ENCODE results near the gene HLA-A. TPM values are rescaled to one million over a fixed set of nuclear protein-coding genes. Genes with fewer than 3 reads are reported as not detected.
"Not testable (repeated sequence)": the region's sequence is repeated elsewhere in the genome, so short reads cannot be mapped to it uniquely, and the experiment has no call there.

Gene HLA-A
- total RNA-seq, 1 donor from 2014 or later, result 222 TPM

GRCh38 chr6:29954272-29954671 is 11.9 kb downstream of the HLA-A start:
- intact Hi-C loops (cut with DNase I), result no loop called here
- no peak for ATAC-seq (ENCODE audit: poor library complexity)
- no peak for DNase-seq

DNA sequence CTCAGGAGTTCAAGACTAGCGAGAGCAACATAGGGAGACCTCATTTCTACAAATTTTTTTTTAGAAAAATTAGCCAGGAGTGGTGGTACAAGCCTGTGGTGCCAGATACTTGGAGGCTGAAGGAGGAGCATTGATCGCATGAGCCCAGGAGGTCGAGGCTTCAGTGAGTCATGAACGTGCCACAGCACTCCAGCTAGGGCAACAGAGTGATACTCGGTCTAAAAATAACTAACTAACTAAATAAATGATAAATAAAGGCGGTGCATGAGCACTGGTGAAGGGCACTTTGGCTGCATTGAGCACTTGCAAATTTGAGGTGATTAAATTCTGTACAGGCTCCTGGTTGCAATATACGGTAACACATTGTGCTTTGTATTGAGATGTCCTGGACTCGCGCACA is 13.5 kb downstream of the HLA-A start:
- ATAC-seq (ENCODE audit: poor library complexity), result peak; percentile 64
- DNase-seq, result no peak
- intact Hi-C loops (cut with DNase I), result loop anchor here (5.0 kb wide), 1 partner anchor 158 kb away; no protein-coding TSS in a partner anchor

DNA sequence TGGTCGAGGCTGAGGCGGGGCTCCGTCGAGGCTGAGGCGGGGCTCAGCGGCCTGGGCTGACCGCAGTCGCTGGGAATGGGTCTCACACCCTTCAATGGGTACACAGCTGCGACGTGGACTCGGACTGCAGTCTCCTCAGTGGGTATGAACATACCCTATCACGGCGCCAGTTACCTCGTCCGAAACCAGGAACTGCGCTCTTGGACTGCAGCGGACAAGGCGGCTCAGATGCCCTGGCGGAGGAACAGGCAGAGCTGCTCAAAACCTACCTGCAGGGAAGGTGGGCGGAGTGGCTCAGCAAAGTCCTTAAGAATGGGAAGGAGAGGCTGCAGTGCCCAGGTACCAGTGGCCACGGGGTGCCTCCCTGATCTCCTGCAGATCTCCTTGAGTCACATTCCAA is 14.2 kb downstream of the HLA-A start:
- ATAC-seq (ENCODE audit: poor library complexity) (no peak), DNase-seq (no peak)
- intact Hi-C loops (cut with DNase I), result loop anchor here (5.0 kb wide), 1 partner anchor 159 kb away; no protein-coding TSS in a partner anchor

DNA sequence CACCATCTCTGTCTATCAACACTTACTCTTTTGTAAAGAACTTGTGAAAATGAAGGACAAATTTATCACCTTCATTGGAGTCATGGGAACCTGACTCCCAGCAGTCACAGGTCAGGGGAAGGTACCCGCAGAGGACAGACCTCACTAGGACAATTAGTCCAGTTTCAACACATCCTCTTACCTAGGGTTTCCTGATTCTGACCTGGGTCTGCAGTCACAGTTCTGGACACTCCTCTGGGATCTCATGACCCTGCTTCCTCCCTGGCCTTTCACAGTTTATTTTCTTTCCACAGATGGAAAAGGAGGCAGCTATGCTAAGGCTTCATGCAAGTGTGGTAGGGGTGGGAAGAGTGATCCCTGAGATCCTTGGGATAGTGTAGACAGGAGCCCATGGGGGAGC is 15.7 kb downstream of the HLA-A start:
- no peak for DNase-seq
- intact Hi-C loops (cut with DNase I), result loop anchor here (5.0 kb wide), 1 partner anchor 161 kb away; no protein-coding TSS in a partner anchor
- no peak for ATAC-seq (ENCODE audit: poor library complexity)

DNA sequence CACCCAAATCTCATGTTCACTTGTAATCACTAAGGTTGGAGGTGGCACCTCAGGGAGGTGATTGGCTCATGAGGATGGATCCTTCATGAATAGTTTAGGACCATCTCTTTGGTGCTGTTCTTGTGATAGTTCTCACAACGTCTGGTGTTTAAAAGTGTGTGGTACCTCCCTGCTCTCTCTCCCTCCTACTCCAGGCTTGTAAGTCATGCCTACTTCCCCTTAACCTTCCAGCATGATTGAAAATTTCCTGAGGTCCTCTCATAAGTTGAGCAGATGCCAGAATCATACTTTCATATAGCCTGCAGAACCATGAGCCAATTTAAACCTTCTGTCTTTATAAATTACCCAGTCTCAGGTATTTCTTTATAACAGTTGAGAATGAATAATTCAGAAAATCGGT is 16.6 kb downstream of the HLA-A start:
- ATAC-seq (ENCODE audit: poor library complexity), result no peak
- DNase-seq, result no peak
- intact Hi-C loops (cut with DNase I), result loop anchor here (5.0 kb wide), 1 partner anchor 162 kb away; no protein-coding TSS in a partner anchor

GRCh38 chr6:29959467-29959866 is 17.1 kb downstream of the HLA-A start:
- intact Hi-C loops (cut with DNase I), result loop anchor here (5.0 kb wide), 1 partner anchor 162 kb away; no protein-coding TSS in a partner anchor
- DNase-seq (no peak), ATAC-seq (ENCODE audit: poor library complexity) (no peak)

GRCh38 chr6:29961966-29962365 is 19.6 kb downstream of the HLA-A start:
- intact Hi-C loops (cut with DNase I), result no loop called here

DNA sequence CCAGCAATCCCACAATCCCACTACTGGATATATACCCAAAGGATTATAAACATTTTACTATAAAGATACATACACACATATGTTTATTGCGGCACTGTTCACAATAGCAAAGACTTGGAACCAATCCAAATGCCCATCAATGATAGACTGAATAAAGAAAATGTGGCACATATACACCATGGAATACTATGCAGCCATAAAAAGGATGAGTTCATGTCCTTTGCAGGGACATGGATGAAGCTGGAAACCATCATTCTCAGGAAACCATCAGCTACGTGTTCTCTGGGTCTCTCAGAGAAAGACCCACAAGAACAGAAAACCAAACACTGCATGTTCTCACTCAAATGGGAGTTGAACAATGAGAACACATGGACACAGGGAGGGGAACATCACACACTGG is 21.4 kb downstream of the HLA-A start:
- intact Hi-C loops (cut with DNase I); ATAC-seq (ENCODE audit: poor library complexity); DNase-seq: not testable (repeated sequence)

More at GRCh38 chr6:29961966-29962365, 19.6 kb downstream of the HLA-A start:
- ATAC-seq (ENCODE audit: poor library complexity) (no peak), DNase-seq (no peak)

DNA sequence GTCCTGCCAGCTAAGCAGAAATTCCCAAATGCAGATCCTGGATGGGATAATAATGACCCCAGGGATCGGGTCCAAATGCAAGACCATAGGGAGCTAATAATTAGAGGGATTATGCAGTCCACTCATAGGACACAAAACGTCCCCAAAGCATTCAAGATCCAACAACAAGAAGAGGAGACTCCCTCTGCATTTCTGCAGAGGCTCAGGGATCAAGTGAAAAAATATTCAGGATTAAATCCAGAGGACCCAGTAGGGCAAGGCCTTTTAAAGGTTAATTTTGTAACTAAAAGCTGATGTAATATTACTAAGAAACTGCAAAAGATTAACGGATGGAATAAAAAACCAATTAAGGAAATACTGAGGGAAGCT is 22.2 kb downstream of the HLA-A start:
- intact Hi-C loops (cut with DNase I), result no loop called here
- ATAC-seq (ENCODE audit: poor library complexity) (no peak), DNase-seq (no peak)

DNA sequence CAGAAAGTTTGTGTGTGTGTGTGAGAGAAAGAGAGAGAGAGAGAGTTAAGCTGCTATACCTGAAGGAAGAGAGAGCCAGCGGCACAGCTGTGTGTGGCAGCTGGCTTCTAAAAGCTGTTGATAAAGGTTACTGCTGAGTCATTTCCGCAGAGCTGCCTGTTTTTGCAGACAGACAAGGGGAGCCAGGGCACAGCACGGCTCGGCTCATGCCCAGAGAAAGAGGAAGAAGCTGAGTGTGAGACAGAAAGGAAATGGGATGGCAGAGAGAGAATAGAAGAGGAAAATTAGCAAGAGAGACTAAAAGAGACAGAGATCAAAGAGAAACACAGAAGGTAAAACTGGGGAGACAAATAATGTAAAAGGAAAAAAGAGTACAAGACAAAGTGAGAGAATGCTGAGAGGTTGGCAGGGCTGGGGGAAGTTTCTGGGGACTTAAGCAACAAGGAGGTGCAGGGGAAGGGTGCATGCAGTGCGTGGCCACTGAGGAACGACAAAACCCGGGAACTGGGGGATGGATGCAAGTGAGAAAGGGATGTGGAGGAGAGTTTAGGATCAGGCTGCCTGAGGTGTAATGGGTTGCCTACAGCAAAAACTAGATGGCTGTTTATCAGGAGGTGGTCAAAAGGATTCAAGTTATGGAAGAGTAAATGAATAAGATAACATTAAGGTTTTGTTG is 22.7 kb downstream of the HLA-A start:
- intact Hi-C loops (cut with DNase I), result no loop called here
- ATAC-seq (ENCODE audit: poor library complexity) (peak; percentile 85), DNase-seq (peak; percentile 84)

GRCh38 chr6:29965563-29965872 is 23.2 kb downstream of the HLA-A start:
- DNase-seq (no peak), ATAC-seq (ENCODE audit: poor library complexity) (peak; percentile 16)
- intact Hi-C loops (cut with DNase I), result no loop called here

DNA sequence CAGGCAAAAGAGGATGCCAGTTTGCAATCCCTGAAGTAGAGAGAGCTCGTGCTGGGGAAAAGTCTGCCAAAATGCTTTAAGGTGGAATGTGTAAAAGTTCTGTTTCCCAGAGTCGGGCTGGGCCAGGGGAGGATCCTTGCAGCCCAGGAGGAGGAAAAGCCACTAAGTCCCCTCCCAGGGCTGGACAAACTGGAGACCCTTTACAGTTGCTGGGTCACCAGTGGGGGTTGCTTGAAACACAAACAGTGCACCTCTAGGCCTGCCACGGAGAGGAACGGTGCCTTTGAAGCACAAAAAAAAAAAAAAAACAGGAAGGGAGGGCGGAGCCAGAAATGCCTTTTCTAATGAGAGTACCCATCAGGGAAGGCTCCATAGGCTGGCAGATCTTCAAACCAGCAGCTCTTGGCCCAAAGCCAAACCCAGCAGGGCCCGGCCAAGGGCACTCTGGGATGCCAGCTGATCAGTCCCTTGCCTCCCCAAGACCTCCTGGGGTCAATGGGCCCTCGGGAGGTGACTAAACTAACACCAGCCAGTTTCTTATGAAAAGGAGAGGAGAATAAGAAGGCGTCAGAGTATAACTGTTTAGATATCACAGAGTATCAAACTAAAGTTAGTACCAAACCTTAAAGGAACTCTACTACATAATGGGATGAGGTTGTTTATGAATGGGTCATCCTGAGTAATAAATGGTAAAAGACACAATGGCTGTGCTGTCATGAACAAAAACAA is 23.7 kb downstream of the HLA-A start:
- DNase-seq (peak; percentile 92), ATAC-seq (ENCODE audit: poor library complexity) (peak; percentile 86)
- intact Hi-C loops (cut with DNase I), result no loop called here

DNA sequence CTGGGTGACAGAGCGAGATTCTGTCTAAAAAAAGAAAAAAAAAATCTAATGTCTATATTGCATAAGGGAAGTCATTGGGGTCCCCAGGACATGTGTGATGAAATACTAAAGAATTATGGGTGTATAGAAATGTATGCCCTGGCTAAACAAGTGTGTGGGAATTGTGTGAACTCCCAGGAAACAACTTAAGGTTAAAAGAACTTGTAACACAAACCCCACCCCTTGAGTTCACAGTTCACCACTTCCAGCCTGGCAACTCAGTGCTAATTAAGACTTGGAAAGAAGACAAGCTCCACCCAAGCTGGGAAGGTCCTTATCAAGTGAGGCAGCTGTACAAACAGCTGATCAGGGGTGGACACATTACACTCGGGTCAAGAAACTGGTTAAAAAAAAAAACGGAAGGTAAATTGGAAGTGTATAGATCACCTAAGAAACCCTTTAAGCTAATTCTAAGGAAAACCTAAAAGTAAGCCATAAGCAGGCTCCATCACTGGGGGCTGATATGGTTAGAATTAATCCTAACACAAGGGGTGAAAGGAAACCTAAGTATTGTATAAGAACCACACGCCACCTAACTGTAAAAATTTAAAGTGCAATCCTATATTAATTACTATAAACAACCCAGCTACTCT is 25.2 kb downstream of the HLA-A start:
- intact Hi-C loops (cut with DNase I), result no loop called here
- no peak for DNase-seq
- ATAC-seq (ENCODE audit: poor library complexity), result peak; percentile 57

GRCh38 chr6:29968130-29968529 is 25.8 kb downstream of the HLA-A start:
- intact Hi-C loops (cut with DNase I), result no loop called here
- no peak for DNase-seq
- no peak for ATAC-seq (ENCODE audit: poor library complexity)

DNA sequence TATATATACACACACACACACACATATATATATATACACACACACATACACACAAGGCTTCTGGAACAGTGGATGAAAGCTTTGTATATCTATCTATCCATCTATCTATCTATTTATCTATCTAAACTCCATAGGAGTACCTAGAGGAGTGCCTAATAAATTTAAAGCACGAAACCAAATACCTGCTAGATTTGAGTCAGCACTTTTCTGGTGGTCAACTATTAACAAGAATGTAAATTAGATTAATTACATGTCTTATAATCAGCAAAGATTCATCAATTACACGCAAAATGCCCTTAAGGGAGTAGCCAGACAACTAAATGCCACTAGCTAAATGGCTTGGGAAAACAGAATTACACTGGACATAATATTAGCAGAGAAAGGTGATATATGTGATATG is 26.6 kb downstream of the HLA-A start:
- DNase-seq, result no peak
- intact Hi-C loops (cut with DNase I), result no loop called here

DNA sequence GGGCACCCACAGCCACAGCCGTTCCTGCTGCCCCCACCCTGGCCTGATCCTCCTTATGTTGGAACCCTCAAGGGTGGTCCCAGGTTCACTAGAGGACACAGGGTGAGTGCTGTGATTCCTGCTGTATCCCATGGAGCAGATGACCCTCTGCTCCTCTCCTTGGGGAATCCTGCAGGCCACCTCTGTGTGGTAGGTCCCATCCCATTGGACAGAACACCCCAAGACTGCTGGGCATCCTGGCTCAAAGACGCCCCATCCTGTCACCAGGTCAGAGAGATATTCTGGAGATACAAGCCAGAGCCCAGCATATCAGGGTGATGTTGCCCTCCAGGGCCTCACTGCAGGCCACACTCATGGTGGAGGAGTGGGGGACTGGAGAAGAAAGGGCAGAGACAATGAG is 28.4 kb downstream of the HLA-A start:
- DNase-seq (no peak), ATAC-seq (ENCODE audit: poor library complexity) (no peak)
- intact Hi-C loops (cut with DNase I), result loop anchor here (10.0 kb wide), 1 partner anchor 46 kb away; no protein-coding TSS in a partner anchor

More for the DNA sequence above, 26.6 kb downstream of the HLA-A start:
- no peak for ATAC-seq (ENCODE audit: poor library complexity)

DNA sequence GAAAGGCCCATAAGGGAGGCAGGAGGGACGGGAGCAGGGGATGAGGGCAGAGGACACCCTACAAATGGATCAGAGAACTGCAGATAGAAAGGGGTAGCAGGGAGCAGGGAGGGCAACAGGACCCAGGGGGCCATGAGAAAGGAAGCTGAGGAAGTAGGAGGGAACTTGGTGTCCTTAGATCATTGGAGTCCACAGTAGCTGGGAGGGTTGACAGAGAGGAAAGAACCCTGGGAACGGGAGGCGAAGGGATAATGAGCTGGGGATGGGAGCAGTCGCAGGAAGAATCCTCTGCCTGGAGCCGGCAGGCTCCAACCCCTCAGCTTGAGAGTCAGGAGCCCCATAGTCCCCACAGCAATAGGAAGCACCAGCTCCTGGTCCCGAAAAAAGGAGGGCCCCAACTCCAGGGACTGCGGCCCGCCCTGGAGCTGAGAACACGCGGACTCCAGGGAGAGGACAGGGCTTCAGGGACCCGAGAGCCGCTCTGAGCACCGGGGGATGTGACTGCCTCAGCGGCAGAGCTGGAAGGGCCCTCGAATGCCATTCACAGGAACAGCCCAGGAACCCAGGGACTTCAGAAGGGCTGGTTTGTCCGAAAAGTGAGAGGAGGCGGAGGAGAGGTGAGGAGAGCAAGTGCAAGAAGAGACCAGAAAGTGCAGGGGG is 32.7 kb downstream of the HLA-A start:
- intact Hi-C loops (cut with DNase I), result loop anchor here (10.0 kb wide), 1 partner anchor 50 kb away; no protein-coding TSS in a partner anchor
- DNase-seq, result no peak

GRCh38 chr6:29975561-29975907 is 33.2 kb downstream of the HLA-A start:
- ATAC-seq (ENCODE audit: poor library complexity) (no peak), DNase-seq (no peak)
- intact Hi-C loops (cut with DNase I), result loop anchor here (10.0 kb wide), 1 partner anchor 51 kb away; no protein-coding TSS in a partner anchor

More for the DNA sequence above, 32.7 kb downstream of the HLA-A start:
- no peak for ATAC-seq (ENCODE audit: poor library complexity)

GRCh38 chr6:29976253-29976587 is 33.9 kb downstream of the HLA-A start:
- intact Hi-C loops (cut with DNase I), result loop anchor here (10.0 kb wide), 1 partner anchor 51 kb away; no protein-coding TSS in a partner anchor
- no peak for ATAC-seq (ENCODE audit: poor library complexity)
- DNase-seq, result no peak

Data from Right ventricle myocardium superior (tissue), 1 donor.